GM18867 (cell line): ENCODE measurements around the gene SENP7.
A peak's percentile ranks its signal among the peaks of the same experiment; 100 is the strongest.
"Not testable (repeated sequence)": the region's sequence is repeated elsewhere in the genome, so short reads cannot be mapped to it uniquely, and the experiment has no call there.

ENCODE experiments used
- ATAC-seq: cut with Tn5 transposase; IDR thresholded peaks from one replicate; pipeline ENCODE4 v1.9.1; 2021; ENCODE audit warnings: mild to moderate bottlenecking, moderate library complexity; ENCODE audit not compliant: unreplicated experiment

SENP7 gene

GRCh38 chr3:101362406-101362805, 150.6 kb downstream of the SENP7 start:
- ATAC-seq, result no peak

GRCh38 chr3:101351829-101352228, 161.2 kb downstream of the SENP7 start:
- ATAC-seq, result no peak

- no peak for ATAC-seq
These were observed 172.4 kb downstream of the SENP7 start for GRCh38 chr3:101340591-101340990.

- ATAC-seq, result no peak
These were observed 179.1 kb downstream of the SENP7 start for GRCh38 chr3:101333883-101334282.

DNA sequence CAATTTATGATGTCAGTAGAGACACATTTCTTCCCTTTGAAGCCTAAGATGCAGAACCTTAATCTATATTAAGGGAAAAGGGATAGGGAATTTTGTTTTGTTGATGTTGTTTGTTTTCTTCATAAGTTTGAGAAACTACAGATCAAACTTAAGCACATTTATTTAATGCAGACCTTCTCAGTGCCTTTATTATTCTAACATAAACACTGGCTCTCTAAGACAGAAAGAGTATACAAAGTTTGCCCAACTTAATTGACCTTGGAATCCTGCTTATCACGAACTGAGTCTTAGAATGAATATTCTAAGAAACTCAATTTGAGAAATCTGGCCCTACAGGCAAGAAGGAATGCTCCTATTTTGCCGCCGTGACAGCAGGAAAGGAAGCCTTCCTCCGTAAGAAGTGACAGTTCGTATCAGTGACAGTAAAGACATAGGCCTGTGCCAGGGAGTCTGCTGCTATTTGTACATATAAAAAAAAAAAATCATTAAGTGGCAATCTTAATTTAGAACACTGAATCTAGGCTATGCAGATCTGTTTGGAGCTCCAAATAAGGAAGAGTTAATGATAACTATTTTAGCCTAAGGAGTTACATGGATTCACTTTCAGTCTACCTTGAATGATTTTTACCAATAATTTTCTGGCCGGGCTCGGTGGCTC, 183.9 kb downstream of the SENP7 start:
- no peak for ATAC-seq

- no peak for ATAC-seq
These were observed 187.4 kb downstream of the SENP7 start for GRCh38 chr3:101325393-101326134.

GRCh38 chr3:101320475-101320874, 192.5 kb downstream of the SENP7 start, which contains the start of gene IMPG2:
Gene IMPG2 (minus strand): TSS chr3:101320575. CDS start chr3:101320372, 203 bp downstream.
- ATAC-seq, result no peak

GRCh38 chr3:101319531-101319930, 193.5 kb downstream of the SENP7 start:
- no peak for ATAC-seq

- no peak for ATAC-seq
These were observed 200.5 kb downstream of the SENP7 start for GRCh38 chr3:101312545-101312944.

DNA sequence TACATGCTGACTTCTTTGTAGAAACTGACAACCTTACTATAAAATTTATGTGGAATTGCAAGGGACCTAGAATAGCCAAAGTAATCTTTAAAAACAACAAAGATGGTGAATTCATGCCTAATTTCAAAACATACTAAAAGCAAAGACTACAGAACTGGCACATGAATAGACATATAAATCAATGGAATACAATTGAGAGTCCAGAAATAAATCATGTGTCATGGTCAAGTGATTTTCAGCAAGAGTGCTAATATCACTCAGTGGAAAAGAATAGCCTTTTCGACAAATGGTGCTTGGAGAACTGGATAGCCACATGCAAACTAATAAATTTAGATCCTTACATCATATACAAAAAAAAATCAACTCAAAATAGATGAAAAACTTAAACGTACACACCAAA, 201.3 kb downstream of the SENP7 start:
- ATAC-seq, result no peak

- no peak for ATAC-seq
These were observed 202.0 kb downstream of the SENP7 start for GRCh38 chr3:101310978-101311375.

GRCh38 chr3:101308147-101308772, 204.8 kb downstream of the SENP7 start:
- not testable (repeated sequence) for ATAC-seq

DNA sequence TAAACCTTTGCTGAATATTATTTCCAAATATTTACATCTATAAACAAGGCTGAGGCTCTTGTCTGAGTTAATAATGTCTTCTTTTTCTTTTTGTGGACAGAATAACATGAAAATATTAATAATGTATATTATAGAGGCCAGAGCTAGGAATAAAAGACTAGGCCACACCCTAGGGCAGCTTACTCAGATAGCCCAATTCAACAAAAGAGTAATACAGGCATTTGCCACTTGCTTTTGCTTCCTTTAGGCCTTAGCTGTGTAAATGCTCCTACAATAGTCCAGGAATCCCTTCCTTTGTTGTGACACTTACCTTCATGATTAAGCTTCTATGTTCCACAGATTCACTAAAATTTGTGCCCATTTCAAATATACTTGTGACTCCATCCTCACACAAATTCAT, 209.2 kb downstream of the SENP7 start:
- no peak for ATAC-seq

DNA sequence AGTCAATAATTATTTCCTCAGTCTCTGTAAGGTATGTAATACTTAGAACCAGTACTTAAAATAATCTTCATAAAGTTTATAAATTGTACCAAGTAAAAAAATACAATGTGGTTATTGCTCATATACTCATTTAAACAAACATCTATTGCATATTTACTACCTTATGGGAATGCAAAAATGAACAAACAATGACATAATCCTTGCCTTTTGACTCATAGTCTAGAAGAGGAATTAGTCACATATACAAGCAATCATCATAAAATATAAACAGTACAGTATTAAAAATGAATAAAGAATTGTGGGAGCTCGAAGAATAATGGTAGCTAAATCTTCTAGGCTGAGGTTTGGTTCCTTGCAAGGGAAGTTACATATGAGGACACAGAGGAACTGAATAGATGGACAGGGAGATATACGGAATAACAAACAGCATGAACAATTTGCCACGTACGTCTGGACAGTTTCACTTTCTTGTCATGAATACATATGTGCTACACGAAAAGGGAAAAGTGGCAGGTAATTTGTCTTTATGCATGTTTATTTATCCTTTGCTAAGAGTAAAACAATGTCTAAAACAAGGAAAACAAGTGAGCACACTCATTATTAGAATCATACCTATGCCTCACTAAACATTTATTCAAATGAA, 209.8 kb downstream of the SENP7 start:
- peak; percentile 70 for ATAC-seq

DNA sequence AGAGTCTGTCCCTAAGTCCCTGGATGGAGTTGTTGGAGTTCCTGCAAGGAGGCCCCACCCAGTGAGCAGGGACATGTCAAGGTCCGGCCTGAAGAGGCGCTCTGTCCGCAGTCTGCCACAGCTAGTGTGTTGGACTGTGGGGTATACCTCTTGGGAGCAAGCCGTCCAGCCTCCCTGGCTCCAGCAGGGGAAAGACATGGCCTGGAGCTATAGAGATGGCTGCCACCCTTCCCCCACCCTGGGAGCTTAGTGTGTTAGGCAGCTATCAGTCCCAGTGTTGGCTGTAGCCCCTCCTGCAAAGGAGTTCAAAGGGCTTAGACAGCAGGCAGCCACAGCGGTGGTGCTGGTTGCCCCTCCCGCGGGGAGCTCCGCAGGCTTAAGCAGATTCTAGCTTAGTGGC, 212.9 kb downstream of the SENP7 start:
- ATAC-seq, result no peak

GRCh38 chr3:101292027-101292426, 221.0 kb downstream of the SENP7 start:
- ATAC-seq, result no peak

DNA sequence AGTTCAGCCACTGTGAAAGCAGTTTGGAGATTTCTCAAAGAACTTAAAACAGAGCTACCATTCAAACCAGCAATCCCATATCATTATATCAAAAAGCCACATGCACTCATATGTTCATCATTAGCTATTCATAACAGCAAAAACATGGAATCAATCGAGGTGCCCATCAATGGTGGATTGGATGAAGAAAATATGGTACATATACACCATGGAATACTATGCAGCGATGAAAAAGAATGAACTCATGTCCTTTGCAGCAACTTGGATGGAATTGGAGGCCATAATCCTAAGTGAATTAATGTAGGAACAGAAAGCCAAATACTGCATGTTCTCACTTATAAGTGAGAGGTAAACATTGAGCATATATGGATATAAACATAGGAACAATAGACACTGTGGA, 224.7 kb downstream of the SENP7 start:
- ATAC-seq, result no peak

GRCh38 chr3:101284757-101285156, 228.3 kb downstream of the SENP7 start:
- no peak for ATAC-seq

DNA sequence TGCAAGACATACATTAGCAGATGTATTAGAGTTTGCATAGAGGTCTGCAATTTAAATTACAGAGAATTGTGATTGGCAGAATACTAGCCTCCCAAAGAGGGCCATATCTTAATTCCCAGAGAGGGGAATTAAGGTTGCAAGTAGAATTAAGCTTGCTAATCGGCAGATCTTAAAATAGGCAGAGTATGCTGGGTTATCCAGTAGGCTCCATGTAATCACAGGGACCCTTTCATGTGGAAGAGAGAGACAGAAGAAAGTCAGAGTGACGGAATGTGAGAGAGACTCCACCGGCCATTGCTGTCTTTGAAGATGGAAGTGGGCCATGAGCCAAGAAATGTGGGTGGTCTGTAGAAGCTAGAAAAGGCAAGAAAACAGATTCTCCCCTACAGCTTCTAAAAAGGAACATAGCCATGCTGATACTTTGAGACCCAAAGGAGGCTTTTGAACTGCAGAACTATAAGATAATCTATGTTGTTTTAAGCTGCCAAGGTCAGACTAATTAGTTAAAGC, 231.4 kb downstream of the SENP7 start:
- no peak for ATAC-seq

DNA sequence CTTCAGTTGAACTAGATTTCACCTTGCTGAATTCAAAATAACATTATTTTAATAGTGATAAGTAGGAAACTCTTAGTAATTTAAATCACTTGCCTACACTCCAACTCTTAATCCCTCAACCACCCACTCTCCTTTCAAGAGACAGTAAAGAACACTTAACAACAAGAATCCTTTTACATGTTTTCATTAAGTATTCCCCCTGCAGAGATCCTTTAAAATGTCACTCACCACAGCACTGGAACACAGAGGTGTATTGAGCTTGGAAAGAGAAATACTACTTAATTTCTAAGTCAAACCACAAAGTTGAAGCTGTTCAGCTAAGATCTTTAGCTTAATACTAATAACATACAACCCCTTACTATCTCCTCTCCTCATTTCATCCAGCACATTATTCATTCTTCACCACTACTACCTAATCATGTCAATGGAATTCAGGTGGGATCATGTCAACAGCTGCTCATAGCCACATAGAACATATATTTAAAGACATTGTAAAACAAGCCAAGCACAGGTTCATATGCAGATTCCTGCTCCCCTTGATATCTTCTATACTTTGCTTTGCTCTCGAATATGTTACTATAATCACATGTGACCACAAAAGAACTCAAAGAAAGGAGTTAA, 233.1 kb downstream of the SENP7 start:
- ATAC-seq, result no peak

DNA sequence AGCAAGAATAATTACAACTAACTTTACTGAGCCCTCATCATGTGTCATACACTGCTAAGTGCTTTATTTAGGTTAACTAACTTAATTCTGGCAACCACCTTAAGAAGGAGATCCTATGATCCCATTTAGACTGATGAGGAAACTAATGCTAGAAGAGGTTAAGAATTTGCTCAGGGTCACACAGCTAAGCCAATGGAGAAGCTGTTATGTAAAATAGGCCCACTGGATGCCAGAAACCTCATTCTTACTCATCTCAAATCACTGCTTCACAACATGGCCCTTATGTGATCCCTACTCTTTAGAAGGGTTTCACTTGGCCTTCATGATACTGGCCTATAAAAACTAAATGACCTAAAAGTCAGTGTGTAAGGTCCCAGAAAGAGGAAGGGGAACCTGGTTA, 233.8 kb downstream of the SENP7 start:
- no peak for ATAC-seq
